ENCODE measurements around the gene LIF.

GRCh38 chr22:30285176-30285845 lies 38.8 kb upstream of the LIF start:
- TF ChIP-seq CTCF (IDR thresholded peaks at IDR 0.05) = no peak
- no peak for TF ChIP-seq ZFX (IDR thresholded peaks at IDR 0.05; ENCODE audit: borderline replicate concordance)

Data from 22Rv1 (cell line).